ENCODE measurements around the gene PRMT9. TPM values are rescaled to one million over a fixed set of nuclear protein-coding genes. Genes with fewer than 3 reads are reported as not detected.

Gene PRMT9
- 6.1 and 8.4 TPM in 2 replicates for total RNA-seq (2022)
- Bru-seq, nascent RNA: percentile 69 among the genes with signal in this experiment
- BruChase-seq, experiment 1, labeled RNA remaining after a 6-hour chase: percentile 63 among the genes with signal in this experiment
- percentile 65 among the genes with signal in this experiment for BruChase-seq, experiment 2, labeled RNA remaining after a 2-hour chase
- long read RNA-seq, transcript PRMT9-201 (12 exons, 3,528 nt): major isoform, 17 of 25 reads
- long read RNA-seq, partial matches to known transcripts: 0 of 25 reads
- long read RNA-seq, other reads (novel, unspliced or antisense): 7 of 25 reads

GRCh38 chr4:147683717-147684700 is at the start of gene PRMT9:
Gene PRMT9, minus strand, starts transcription at chr4:147684163. Its CDS starts 176 bp downstream, at chr4:147683987.
- intact Hi-C loops (cut with micrococcal nuclease): no loop called here
- peaks cover 10% of the 10 kb centered on the region for H3K36me3 Mint-ChIP-seq (ENCODE audit: insufficient read depth, unreplicated experiment)
- no peak for TF ChIP-seq CTCF (IDR thresholded peaks at IDR 0.05; ENCODE audit: unreplicated experiment)
- H3K4me1 Mint-ChIP-seq (ENCODE audit: insufficient read depth, unreplicated experiment): peaks cover 11% of the 10 kb centered on the region
- H3K27ac Mint-ChIP-seq (ENCODE audit: low read depth, unreplicated experiment): peak within 1 kb of the TSS; percentile 89
- ChIA-PET CTCF (interaction anchor here (0.6 to 2.1 kb wide), 6 partner anchors 22 to 182 kb away, joined by 3 to 19 read pairs (median 4); no protein-coding TSS in a partner anchor), POLR2A (interaction anchor here (0.6 to 2.9 kb wide), 29 partner anchors 9 to 1274 kb away, joined by 3 to 48 read pairs (median 4); partner anchors contain the start of genes ARHGAP10 and TMEM184C)
- BruUV-seq (replicated peaks): TSS peak; percentile 89
- H3K9me3 Mint-ChIP-seq (ENCODE audit: unreplicated experiment): no peaks in the 10 kb centered on the region
- DNase-seq (ENCODE audit: unreplicated experiment): peak; percentile 87
- peak within 1 kb of the TSS; percentile 88 for H3K4me3 Mint-ChIP-seq (ENCODE audit: unreplicated experiment)
- H3K27me3 Mint-ChIP-seq (ENCODE audit: insufficient read depth, unreplicated experiment): no peaks in the 10 kb centered on the region

- no peaks in the 10 kb centered on the region for H3K27me3 Mint-ChIP-seq (ENCODE audit: insufficient read depth, unreplicated experiment)
Observed at GRCh38 chr4:147732518-147733235, 48.7 kb upstream of the PRMT9 start.

More at GRCh38 chr4:147732518-147733235, 48.7 kb upstream of the PRMT9 start:
- H3K9me3 Mint-ChIP-seq (ENCODE audit: unreplicated experiment): no peaks in the 10 kb centered on the region
- intact Hi-C loops (cut with micrococcal nuclease): loop anchor here (1.0 to 5.0 kb wide), 4 partner anchors 24 to 134 kb away; no protein-coding TSS in a partner anchor
- peak overlapping the region; percentile 50 for H3K27ac Mint-ChIP-seq (ENCODE audit: low read depth, unreplicated experiment)
- CTCF ChIA-PET: interaction anchor here (0.5 to 4.9 kb wide), 16 partner anchors 15 to 133 kb away, joined by 3 to 36 read pairs (median 4); no protein-coding TSS in a partner anchor
- TF ChIP-seq CTCF (IDR thresholded peaks at IDR 0.05; ENCODE audit: unreplicated experiment): no peak
- peaks cover 34% of the 10 kb centered on the region for H3K4me1 Mint-ChIP-seq (ENCODE audit: insufficient read depth, unreplicated experiment)
- POLR2A ChIA-PET: interaction anchor here (0.6 to 4.3 kb wide), 31 partner anchors 9 to 134 kb away, joined by 3 to 71 read pairs (median 4); partner anchors contain the start of genes PRMT9 and TMEM184C
- peak; percentile 58 for DNase-seq (ENCODE audit: unreplicated experiment)
- H3K36me3 Mint-ChIP-seq (ENCODE audit: insufficient read depth, unreplicated experiment): no peaks in the 10 kb centered on the region
- no TSS peak for BruUV-seq (replicated peaks)
- peak overlapping the region; percentile 86 for H3K4me3 Mint-ChIP-seq (ENCODE audit: unreplicated experiment)
